CD4-positive, alpha-beta T cell treated with Interleukin-21 for 1 hour (primary cell): ENCODE measurements around the gene COA4.
"Not testable (repeated sequence)": the region's sequence is repeated elsewhere in the genome, so short reads cannot be mapped to it uniquely, and the experiment has no call there.

ENCODE experiments used
- DNase-seq: peaks from one replicate; pipeline ENCODE4 v3.0.0-alpha.2; 2020

The COA4 gene

GRCh38 chr11:73876424-73877310, at the start of gene COA4, which contains the start of gene PAAF1:
Gene COA4, minus strand, starts transcription at chr11:73876846. Its CDS starts 3,468 bp downstream, at chr11:73873378.
Gene PAAF1, plus strand, starts transcription at chr11:73876999. Its CDS starts 23 bp downstream, at chr11:73877022.
- peak; percentile 95 for DNase-seq

- no peak for DNase-seq
Observed at GRCh38 chr11:73921180-73921579, 44.5 kb upstream of the COA4 start.

- DNase-seq: no peak
Observed at GRCh38 chr11:73916435-73916834, 39.8 kb upstream of the COA4 start.

GRCh38 chr11:73914284-73914683, 37.6 kb upstream of the COA4 start:
- no peak for DNase-seq

GRCh38 chr11:73913472-73913871, 36.8 kb upstream of the COA4 start:
- no peak for DNase-seq

- DNase-seq: no peak
Observed at GRCh38 chr11:73912026-73912425, 35.4 kb upstream of the COA4 start.

GRCh38 chr11:73907191-73907590, 30.5 kb upstream of the COA4 start:
- peak; percentile 1 for DNase-seq

GRCh38 chr11:73902303-73902702, 25.7 kb upstream of the COA4 start:
- DNase-seq: no peak

- no peak for DNase-seq
Observed at GRCh38 chr11:73894725-73895335, 18.2 kb upstream of the COA4 start.

- DNase-seq: no peak
Observed at GRCh38 chr11:73893041-73893440, 16.4 kb upstream of the COA4 start.

GRCh38 chr11:73889536-73889935, 12.9 kb upstream of the COA4 start:
- DNase-seq: no peak

GRCh38 chr11:73889019-73889418, 12.4 kb upstream of the COA4 start:
- DNase-seq: no peak

- no peak for DNase-seq
Observed at GRCh38 chr11:73888244-73888643, 11.6 kb upstream of the COA4 start.

GRCh38 chr11:73883856-73884255, 7.2 kb upstream of the COA4 start:
- DNase-seq: no peak

- not testable (repeated sequence) for DNase-seq
Observed at GRCh38 chr11:73880449-73880848, 3.8 kb upstream of the COA4 start.

- no peak for DNase-seq
Observed at GRCh38 chr11:73878771-73879170, 2.1 kb upstream of the COA4 start.

GRCh38 chr11:73875840-73876239, 806 bp downstream of the COA4 start:
- DNase-seq: no peak

GRCh38 chr11:73875380-73875779, 1.3 kb downstream of the COA4 start:
- no peak for DNase-seq

- DNase-seq: no peak
Observed at GRCh38 chr11:73872749-73873357, 3.8 kb downstream of the COA4 start.

GRCh38 chr11:73870261-73870660, 6.4 kb downstream of the COA4 start:
- DNase-seq: no peak

- DNase-seq: no peak
Observed at GRCh38 chr11:73869332-73869949, 7.2 kb downstream of the COA4 start.

GRCh38 chr11:73866586-73866996, 10.1 kb downstream of the COA4 start:
- DNase-seq: no peak

GRCh38 chr11:73866095-73866579, 10.5 kb downstream of the COA4 start:
- DNase-seq: no peak
